ENCODE measurements around the gene IER3. TPM values are rescaled to one million over a fixed set of nuclear protein-coding genes. Genes with fewer than 3 reads are reported as not detected.
A peak's percentile ranks its signal among the peaks of the same experiment; 100 is the strongest.

The IER3 gene
- total and polyA plus RNA-seq, 9 of the 15 experiments (the other 6 are each of a cell fraction or from before 2014, with no cell fraction given), result 1.5 to 30.0 (median 11.5) TPM

DNA sequence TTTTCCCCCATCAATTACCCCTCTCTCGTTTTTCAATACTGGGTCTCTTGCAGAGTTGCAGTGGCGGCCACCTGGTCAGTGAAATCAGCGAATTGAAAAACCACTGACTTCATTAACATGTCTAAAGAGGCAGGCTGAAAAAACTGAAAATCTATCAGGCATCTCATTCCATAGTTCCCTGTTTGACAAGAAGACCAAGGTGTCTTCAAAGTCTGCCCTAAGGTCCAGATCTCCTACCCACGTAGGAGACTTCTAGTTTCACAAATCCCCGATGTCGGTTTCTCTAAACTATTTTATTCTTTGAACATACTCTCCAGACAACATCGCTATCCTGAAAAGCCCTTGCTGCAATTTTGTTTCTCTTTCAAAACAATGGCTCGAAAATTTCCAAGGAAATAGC lies 25.0 kb downstream of the IER3 start (continued):
- TF ChIP-seq, protein P1, sequence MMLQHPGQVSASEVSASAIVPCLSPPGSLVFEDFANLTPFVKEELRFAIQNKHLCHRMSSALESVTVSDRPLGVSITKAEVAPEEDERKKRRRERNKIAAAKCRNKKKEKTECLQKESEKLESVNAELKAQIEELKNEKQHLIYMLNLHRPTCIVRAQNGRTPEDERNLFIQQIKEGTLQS (IDR thresholded peaks at IDR 0.05), result 0 out of 2 replicates have a peak, but pooled peaks have one; percentile 3
- TF ChIP-seq, protein P1 (CRISPR knock-in tag; conservative IDR thresholded peaks at IDR 0.05), result no peak
- TF ChIP-seq, protein P2, sequence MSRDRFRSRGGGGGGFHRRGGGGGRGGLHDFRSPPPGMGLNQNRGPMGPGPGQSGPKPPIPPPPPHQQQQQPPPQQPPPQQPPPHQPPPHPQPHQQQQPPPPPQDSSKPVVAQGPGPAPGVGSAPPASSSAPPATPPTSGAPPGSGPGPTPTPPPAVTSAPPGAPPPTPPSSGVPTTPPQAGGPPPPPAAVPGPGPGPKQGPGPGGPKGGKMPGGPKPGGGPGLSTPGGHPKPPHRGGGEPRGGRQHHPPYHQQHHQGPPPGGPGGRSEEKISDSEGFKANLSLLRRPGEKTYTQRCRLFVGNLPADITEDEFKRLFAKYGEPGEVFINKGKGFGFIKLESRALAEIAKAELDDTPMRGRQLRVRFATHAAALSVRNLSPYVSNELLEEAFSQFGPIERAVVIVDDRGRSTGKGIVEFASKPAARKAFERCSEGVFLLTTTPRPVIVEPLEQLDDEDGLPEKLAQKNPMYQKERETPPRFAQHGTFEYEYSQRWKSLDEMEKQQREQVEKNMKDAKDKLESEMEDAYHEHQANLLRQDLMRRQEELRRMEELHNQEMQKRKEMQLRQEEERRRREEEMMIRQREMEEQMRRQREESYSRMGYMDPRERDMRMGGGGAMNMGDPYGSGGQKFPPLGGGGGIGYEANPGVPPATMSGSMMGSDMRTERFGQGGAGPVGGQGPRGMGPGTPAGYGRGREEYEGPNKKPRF (IDR thresholded peaks at IDR 0.05; ENCODE audit: low read depth, low read length), result no peak
- TF ChIP-seq NFRKB (IDR thresholded peaks at IDR 0.05; ENCODE audit: low read depth) (0 out of 2 replicates have a peak, but pooled peaks have one; percentile 18), MEIS2 (IDR thresholded peaks at IDR 0.05; ENCODE audit: partially characterized antibody) (no peak), TBL1XR1 (IDR thresholded peaks at IDR 0.05; ENCODE audit: low read length in 2 of 2) (peak in 1 of 2 experiments; percentile 27; a peak in 1 of 4 replicates), PHF8 (IDR thresholded peaks at IDR 0.05; ENCODE audit: borderline replicate concordance, low read length) (no peak), ZSCAN29 (IDR thresholded peaks at IDR 0.05) (no peak), MBD2 (IDR thresholded peaks at IDR 0.05; ENCODE audit: borderline replicate concordance, low read depth) (0 out of 2 replicates have a peak, but pooled peaks have one; percentile 9), SMC3 (conservative IDR thresholded peaks at IDR 0.05; ENCODE audit: insufficient read depth, low read depth, low read length) (no peak), ZNF224 (CRISPR knock-in tag; IDR thresholded peaks at IDR 0.05) (no peak), NFXL1 (CRISPR knock-in tag; IDR thresholded peaks at IDR 0.05) (no peak), KAT8 (IDR thresholded peaks at IDR 0.05; ENCODE audit: low read depth) (0 out of 2 replicates have a peak, but pooled peaks have one; percentile 36), ARID1B (IDR thresholded peaks at IDR 0.05) (0 out of 2 replicates have a peak, but pooled peaks have one; percentile 11), SIN3B (IDR thresholded peaks at IDR 0.05; ENCODE audit: low read depth) (0 out of 2 replicates have a peak, but pooled peaks have one; percentile 8), RBBP5 (IDR thresholded peaks at IDR 0.05; ENCODE audit: borderline replicate concordance, insufficient read depth, low read length, poor library complexity, severe bottlenecking) (peak; percentile 9)
- TF ChIP-seq, protein P3, sequence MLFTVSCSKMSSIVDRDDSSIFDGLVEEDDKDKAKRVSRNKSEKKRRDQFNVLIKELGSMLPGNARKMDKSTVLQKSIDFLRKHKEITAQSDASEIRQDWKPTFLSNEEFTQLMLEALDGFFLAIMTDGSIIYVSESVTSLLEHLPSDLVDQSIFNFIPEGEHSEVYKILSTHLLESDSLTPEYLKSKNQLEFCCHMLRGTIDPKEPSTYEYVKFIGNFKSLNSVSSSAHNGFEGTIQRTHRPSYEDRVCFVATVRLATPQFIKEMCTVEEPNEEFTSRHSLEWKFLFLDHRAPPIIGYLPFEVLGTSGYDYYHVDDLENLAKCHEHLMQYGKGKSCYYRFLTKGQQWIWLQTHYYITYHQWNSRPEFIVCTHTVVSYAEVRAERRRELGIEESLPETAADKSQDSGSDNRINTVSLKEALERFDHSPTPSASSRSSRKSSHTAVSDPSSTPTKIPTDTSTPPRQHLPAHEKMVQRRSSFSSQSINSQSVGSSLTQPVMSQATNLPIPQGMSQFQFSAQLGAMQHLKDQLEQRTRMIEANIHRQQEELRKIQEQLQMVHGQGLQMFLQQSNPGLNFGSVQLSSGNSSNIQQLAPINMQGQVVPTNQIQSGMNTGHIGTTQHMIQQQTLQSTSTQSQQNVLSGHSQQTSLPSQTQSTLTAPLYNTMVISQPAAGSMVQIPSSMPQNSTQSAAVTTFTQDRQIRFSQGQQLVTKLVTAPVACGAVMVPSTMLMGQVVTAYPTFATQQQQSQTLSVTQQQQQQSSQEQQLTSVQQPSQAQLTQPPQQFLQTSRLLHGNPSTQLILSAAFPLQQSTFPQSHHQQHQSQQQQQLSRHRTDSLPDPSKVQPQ (CRISPR knock-in tag; IDR thresholded peaks at IDR 0.05; ENCODE audit: borderline replicate concordance), result peak; percentile 54; the same call in 1 of the 2 replicates
- TF ChIP-seq, protein P4, sequence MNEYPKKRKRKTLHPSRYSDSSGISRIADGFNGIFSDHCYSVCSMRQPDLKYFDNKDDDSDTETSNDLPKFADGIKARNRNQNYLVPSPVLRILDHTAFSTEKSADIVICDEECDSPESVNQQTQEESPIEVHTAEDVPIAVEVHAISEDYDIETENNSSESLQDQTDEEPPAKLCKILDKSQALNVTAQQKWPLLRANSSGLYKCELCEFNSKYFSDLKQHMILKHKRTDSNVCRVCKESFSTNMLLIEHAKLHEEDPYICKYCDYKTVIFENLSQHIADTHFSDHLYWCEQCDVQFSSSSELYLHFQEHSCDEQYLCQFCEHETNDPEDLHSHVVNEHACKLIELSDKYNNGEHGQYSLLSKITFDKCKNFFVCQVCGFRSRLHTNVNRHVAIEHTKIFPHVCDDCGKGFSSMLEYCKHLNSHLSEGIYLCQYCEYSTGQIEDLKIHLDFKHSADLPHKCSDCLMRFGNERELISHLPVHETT (CRISPR knock-in tag; conservative IDR thresholded peaks at IDR 0.05 in 1 of 2, IDR thresholded peaks at IDR 0.05 in 1 of 2), result 0 out of 4 replicates have a peak, but pooled peaks of 1 of the 2 experiments have one; percentile 10
- TF ChIP-seq, protein P5, sequence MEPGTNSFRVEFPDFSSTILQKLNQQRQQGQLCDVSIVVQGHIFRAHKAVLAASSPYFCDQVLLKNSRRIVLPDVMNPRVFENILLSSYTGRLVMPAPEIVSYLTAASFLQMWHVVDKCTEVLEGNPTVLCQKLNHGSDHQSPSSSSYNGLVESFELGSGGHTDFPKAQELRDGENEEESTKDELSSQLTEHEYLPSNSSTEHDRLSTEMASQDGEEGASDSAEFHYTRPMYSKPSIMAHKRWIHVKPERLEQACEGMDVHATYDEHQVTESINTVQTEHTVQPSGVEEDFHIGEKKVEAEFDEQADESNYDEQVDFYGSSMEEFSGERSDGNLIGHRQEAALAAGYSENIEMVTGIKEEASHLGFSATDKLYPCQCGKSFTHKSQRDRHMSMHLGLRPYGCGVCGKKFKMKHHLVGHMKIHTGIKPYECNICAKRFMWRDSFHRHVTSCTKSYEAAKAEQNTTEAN (CRISPR knock-in tag; IDR thresholded peaks at IDR 0.05), result 0 out of 2 replicates have a peak, but pooled peaks have one; percentile 14
